Inflammatory macrophage treated with lipopolysaccharide for 1 hour (primary cell): ENCODE results near the gene GPD2.
A peak's percentile ranks its signal among the peaks of the same experiment; 100 is the strongest.

ENCODE experiments used
- DNase-seq, 2 donors: peaks; one replicate each; pipeline ENCODE4 v3.0.0-alpha.2; 2020 to 2022

GPD2 gene

DNA sequence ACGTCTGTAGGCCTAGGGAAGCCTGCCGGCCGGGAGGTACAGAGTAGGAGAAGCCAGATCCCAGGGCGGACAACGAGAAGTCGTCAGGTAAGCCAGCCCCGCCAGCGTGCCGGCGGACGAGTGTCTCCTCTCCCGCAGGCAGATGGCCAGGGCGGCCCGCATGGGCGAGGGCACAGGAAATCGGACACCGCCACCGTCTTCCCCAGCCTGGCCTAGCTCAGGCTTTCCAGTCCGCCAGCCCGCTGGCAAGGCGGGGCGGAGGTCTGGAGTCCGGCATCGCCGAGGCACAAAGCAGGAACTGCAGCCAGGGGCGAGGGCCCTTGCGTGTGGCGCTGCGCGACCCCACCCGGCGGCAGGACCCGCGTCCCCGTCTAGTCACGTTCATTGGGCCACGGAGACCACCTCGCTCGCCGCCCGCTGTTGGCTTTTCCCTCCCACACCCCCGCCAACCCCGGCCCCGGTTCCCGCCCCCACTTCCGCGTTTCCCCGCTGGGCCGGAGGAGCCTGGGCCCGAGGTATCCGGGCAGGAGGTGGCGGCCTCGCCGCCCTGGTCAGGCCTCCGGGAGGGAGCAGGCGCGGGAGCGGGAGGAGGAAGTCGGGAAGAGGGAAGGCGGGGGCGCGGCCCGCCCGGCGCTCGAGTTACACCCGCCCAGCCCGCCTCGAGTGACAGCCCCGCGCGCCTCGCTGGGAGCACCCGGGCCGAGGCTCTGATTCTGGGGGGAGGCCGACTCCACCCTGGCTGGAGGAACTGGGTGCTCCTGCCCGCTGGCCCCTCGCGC, at the start of gene GPD2:
Gene GPD2, plus strand, starts transcription at position 662 of the 779 bp plus-strand sequence. CDS start 39,727 bp downstream, outside the sequence.
- peak; percentile 92 to 95 for DNase-seq

DNA sequence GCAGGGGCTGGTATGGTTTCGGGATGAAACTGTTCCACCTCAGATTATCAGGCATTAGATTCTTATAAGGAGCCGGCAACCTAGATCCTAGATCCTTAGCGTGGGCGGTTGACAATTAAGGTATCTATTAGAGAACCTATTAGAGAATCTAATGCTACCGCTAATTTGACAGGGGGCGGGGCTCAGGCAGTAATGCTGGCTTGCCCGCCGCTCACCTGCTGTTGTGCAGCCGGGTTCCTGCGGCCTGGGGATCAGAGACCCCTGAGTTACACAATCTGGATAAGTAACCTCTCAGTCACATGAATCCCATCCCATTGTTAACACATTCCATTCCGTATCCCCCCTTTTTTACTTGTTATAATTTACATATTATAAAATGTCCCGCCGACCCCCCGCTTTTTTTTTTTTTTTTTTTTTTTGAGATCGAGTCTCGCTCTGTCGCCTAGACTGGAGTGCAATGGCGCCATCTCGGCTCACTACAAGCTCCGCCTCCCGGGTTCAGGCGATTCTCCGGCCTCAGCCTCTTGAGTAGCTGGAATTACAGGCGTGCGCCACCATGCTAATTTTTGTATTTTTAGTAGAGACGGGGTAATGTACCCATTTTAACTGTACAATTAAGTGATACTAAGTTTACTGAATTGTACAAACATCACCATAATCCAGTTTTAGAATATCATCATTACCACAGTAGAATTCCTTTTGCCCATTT, 42.0 kb upstream of the GPD2 start:
- DNase-seq, result no peak

DNA sequence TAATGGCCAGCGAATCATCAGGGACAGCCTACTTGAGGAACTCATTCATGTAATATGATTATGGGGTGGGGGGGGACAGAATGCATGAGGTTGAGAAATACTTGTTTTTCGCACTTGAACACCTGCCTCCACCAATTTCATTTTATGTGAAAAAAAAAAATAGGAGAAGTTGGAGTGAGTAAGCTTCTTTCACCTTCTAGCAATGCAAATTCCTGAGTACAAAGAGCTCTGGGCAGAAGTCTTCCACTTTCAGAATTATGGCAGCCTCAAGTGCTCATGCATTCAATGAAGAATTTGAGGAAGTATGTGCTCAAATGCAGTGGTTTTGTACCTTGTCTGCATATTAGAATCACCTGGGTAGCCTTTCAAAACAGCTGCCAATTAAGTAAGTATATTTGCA, 40.1 kb upstream of the GPD2 start:
- peak; percentile 22 to 39 for DNase-seq

DNA sequence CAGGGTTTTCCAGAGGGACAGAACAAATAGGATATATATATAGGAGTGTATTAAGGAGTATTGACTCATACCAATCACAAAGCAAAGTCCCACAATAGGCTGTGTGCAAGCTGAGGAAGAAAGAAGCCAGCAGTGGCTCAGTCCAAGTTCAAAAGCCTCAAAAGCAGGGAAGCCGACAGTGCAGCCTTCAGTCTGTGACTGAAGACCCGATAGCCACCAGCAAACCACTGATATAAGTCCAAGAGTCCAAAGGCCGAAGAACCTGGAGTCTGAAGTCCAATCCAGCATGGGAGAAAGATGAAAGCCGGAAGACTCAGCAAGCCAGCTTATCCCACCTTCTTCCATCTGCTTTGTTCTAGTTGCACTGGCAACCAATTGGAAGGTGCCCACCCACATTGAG, 39.0 kb upstream of the GPD2 start:
- no peak for DNase-seq

DNA sequence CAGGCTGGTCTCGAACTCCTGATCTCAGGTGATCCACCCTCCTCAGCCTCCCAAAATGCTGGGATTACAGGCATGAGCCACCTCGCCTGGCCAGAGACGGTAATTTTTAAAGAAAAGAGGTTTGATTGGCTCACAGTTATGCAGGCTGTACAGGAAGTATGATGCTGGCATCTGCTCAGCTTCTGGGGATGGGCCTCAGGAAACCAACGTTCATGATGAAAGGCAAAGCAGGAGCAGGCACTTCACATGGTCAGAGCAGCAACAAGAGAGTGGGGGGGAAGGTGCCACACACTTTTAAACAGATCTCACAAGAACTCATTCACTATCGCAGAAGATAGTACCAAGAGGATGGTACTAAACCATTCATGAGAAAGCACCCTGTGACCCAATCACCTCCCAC, 38.0 kb upstream of the GPD2 start:
- no peak for DNase-seq

DNA sequence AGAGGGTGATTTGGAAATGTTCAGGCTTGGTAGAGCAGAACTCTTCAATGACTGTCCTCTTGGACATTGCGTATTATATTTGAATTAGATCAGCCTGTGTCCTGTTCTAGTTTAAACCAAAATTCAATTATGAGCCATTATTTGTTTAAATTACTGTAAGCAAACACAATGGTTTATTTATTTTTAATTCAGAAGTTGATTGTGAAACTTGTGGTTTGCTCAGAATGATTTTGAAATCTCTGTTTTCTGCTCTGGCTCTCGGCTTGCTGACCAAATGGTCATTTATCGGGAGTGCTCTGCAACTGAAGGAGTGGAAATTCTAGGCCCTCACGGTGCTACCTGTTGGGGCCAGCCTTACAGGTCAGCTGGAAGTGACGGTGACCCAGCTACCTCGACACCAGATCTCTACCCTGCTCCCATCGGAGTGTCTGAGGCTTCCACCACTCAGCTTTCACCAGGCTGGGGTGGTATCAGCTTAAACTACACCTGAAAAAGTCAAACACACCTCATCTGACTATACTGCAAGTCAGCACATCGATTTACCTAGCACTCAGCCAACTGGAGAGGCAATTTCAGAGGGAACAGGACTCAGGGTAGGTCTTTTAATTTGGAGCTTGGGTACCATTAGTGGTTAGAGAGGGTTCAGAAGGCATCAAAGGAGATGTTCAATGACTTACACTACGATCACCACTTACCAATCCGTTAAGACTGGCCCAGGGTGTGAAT, 36.8 kb upstream of the GPD2 start:
- DNase-seq, result peak; percentile 36 to 66

DNA sequence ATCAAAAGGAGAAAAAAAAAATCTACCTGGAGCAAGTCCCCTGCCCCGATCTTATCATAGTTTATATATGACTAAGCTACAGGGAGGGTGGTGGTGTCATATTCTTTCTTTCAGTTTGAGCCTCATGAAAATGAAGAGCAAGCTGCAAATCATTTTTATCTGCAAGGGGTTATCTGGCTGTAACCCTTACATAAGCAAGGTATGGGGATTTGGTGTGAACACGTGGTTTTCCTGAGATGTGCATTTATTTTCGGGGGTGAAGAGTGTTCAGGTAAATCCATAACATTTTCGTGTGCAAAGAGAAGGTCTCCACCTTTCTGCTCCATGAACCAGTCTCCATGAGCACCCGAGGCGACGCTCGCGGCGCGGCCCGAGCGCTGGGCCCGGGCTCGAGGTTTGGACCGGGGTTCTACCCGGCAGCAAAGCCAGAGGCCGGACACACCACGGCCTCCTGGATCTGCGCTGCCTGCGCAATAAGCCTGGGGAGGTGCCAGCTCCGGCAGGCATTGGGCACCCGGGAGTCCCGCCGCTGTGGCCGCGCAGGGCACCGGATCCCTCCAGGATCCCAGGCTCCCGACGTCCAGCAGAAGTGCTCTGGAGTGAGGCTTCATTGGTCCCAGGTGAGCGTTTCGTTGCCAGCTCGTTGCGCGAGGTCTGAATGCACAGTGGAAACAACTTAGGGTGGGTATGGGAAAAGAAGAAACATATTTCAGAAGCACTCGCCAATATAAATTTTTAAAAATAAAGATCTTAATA, 36.1 kb upstream of the GPD2 start:
- DNase-seq, result peak in 1 of 2 donors; percentile 45

DNA sequence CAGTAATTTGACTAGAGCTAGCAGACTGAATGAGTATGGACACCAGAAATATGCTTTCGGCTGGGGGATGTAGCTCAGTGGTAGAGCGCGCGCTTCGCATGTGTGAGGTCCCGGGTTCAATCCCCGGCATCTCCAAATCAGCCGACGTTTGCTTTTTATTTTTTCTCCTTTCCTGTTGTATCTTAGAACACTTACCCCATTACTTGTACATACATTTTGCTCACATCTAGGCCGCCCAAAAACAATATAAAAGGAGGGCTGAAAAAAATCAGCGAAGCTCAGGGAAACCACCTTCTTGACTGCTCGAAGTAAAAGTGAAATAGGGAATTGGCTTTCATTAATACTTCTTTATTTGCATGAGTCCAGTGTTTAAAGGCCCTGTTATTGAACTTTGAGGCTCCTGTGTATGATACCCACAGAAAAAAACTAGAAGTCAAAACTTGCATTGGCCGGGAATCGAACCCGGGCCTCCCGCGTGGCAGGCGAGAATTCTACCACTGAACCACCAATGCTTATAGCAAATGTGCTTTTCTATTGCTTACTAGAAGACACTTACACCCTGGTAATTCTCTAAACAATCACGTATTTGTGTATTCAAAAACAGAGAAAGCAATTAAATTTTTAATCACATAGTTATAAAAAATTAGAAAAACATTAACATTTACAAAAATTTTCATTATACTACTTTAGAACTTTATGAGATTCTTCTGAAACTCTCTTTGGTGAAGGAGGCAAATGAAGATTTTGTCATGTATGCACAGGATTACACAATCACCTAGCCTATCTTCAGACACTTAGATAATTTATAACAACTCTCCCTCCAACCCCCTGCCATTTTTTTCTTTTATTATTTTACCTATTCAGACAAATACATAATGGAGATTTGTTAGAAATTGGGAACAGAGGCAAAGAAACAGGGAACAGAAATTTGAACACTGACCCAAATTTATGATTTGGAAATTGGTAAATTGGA, 35.2 kb upstream of the GPD2 start:
- peak; percentile 74 to 94 for DNase-seq

DNA sequence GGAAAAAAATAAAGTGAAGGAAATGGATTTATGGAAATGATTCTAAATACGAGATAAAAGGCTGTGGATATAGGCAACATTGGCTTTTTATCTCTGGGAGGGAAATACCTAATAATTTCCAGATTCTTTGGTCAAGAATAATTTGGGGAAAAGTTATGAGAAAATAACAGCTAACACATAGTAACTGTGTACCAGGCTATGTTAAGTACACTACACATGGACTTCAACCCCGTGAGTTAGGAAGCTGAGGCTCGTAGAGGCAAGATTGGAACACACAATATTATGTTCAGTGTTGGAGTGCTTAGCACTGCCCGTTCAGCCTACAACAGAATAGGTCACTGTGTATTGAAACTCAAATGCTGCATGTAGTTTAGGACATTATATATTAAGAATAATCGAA, 34.3 kb upstream of the GPD2 start:
- no peak for DNase-seq

DNA sequence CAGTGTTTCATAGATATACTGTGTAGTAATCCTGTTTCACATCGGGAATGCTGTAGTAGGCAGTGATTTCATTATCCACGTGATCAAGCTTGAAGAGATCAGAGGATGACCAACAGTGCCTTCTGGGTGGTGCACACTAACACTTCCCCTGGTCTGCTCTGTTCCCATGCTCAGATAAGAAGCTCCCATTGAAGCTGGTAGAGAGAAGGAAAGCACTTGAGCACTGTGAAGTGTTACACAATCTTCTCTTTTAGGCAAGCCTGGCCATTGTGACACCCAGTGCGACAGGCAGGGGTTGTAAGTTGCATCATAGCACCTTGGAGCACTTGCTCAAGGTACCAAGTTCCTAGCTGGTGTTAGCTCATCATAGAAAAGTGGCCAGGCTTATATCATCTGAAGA, 30.6 kb upstream of the GPD2 start:
- DNase-seq, result peak; percentile 94 to 99

DNA sequence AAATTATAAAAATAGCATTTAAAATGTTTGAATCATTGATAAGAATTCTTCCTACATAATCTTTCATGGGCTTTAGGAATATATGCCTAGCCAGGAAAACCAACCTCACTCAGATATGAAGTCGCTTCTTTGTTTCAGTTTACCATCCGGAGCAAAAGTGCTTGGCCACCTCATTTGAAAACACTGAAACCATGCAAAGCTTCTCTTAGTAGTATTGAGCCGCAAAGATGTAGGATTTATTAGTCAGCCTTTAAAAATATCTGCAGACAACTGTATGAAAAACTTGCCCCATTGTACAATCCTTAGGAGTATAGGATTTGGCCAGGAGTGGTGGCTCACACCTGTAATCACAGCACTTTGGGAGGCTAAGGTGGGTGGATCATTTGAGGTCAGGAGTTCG, 24.3 kb upstream of the GPD2 start:
- DNase-seq, result no peak

DNA sequence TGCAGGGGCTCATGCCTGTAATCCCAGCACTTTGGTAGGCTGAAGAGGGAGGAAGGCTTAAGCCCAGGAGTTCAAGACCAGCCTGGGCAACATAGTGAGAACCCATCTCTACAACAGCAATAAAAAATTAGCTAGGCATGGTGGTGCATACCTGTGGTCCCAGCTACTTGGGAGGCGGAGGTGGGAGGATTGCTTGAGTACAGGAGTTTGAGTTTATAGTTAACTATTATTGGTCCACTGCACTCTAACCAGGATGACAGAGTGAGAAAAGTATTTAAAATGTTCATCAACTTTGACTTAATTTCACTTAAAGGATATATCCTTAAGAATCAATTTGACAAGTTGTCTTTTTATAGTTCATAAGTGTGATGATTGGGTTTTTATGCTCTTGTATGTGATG, 14.3 kb upstream of the GPD2 start:
- no peak for DNase-seq

DNA sequence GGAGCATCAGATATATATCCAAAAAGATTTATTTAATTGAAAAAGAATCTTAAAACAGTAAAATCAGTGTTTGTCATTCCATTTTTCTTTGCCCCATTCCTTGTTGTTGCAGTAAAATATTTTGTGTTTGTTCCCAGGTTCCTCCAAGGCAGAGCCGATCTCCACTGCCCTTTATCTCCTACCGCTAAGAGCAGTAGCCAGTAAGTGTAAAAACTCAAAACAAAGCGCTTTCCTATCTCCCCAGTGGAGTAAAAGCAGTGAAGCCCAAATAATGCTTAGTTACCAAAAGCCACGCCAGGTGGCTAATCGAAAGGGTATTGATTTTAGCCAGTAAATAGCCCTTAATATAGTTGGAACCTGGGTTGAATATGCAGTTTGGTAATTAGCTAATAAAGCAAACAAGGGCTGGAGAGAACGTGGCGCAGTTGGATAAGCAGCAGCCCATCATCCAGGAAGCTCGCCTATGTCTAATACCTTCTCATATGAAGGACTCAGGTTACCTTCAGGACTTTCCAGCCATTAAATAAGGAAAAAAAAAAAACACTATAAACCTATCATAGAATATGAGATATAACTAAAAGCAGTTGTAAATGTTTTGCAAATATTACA, 12.4 kb upstream of the GPD2 start:
- DNase-seq, result no peak

DNA sequence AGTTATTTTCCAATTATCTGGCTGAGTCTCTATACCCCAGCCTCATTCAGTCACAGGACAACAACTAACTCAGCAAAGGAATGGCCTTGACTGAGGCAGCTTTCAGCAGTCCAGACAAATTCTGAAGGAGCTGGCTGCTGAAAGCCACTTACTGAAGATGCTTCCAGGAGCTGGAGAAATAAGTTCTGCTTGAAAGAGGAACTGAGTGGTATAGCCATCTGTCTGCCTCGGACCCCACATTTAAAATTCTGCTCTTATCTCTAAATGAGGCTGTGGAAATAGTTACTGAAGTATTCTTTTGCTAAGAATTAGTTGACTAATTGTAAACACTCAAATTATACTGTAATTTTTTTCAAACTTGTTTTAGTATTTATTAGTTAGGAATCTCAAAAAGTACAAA, 9.1 kb upstream of the GPD2 start:
- DNase-seq, result no peak

DNA sequence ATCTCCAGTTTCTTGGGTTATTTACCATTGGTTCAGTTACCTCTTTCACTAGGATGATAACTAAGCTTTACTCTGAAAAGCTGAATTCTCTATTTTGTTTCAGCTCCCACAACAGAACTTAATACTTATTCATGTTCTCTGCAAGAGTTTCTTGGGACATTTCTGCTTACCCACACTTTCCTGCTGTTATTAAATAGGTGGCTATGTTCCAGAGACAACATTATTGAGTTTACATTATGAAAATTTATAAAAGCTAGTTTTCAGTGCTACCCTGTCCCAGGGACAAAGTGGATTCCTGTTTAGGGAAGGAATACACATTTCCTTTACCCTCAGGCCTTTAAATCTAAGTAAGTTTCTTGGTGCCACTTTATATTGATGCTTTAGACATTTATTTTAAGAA, 7.0 kb upstream of the GPD2 start:
- DNase-seq, result no peak

DNA sequence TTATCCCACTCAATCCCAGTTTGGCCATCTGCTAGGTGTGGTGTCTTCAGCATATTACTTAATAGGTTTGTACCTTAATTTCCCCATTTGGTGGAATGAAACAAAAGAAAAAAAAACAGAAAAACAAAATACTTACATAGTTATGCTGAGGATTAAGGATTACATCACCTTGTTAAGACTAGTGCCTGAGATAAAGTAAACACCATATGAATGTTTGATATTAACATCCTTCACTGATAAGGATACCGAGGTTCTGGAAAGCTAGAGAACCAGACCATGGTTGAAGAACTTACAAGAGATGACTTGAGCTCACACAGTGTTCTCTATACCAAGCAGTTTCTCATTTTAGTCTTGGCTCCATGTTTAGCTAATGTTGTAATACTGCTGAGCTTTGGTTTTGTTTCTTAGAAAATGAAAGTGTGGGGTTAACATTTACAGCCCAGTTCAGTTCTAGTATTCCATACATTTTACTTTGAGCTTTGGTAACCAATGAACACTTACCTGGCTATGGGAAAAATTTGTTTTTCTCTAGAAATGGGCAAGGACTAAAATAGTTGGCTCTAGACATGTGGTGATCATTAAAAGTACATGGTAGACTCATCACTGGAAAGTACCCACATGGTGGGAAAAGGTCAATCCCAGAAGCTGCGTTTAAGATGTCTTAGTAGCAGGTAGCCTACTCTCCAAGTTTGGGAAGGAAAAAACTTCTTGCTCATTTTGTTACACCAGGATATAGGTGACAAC, 5.8 kb upstream of the GPD2 start:
- peak; percentile 51 to 59 for DNase-seq

DNA sequence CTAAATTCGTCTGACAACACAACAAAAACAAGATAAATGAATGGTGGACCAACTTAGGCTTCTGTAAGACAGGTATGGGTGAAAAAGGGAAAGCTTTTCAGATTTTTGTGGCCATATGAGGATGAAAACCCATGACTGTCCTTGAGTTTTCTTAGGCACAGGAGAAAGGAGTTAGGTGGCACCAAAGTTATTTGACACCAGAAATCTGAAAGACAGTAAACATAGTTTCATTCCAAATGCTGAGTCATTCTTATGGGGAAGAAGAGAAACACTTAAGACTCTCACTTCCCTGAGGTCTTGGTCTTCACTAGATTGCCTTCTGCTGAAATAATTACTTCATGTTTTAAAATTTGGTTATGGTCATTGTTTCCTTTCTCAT, 5.2 kb upstream of the GPD2 start:
- DNase-seq, result peak; percentile 82 to 85

DNA sequence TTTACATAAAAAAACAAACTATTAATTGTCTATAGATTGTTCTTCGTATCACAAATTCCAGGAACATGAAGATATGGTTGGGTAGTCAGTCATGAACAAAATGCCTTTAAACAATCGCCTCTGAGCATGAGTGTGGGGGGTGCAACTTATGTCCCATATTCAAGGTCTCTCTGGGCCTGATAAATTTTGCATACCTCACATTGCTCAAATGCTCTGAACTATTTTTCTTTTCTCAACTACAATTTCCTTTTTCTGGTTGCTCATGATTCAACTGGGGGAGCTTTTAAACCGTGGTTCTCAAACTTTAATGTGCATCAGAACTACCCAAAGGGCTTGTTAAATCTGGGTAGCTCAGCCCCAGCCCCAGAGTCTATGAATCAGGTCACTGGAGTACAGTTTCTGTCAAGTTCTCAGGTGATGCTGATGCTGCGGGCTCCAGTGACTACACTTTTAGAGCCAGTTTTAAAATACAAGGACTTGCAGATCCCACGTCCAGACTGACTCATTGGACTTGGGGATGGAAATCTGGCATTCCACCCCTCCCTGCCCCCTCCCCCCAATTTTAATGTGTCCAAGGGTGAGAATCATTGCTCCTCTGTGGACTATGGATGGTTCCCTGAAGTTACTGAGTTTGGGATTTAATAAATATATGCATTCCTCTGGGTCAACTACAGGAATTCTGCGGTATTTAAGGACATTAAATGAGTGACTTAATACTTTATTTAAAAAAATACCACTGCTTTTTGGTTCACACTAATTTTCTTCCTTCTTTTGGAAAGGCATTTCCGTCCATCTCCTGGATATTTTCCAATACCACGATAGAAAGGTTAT, 1.5 kb upstream of the GPD2 start:
- DNase-seq, result no peak

DNA sequence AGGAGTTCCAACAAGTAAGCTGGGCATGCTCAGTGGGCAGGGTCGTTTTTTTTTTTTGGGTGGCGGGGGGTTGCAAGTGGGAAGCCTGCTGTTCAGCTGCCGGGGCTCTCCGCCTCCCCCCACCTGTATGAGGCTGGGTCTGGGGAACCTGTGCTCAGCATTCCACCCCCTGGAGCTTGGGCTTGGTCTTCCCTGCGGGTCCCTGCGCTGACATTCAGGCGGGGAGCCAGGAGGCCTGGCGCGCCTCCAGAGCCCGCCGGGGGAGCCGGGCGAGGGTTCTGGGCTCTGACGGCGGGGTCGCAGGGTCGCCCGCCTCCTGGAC, 822 bp upstream of the GPD2 start:
- no peak for DNase-seq
